Retinal pigment epithelial cell (primary cell): ENCODE results near the gene CDK19.
"Not testable (repeated sequence)": the region's sequence is repeated elsewhere in the genome, so short reads cannot be mapped to it uniquely, and the experiment has no call there.

Experiments used
- DNase-seq: peaks from one replicate; pipeline ENCODE4 v3.0.0-alpha.2; 2010; ENCODE audit warnings: low read depth
- H3K4me3 ChIP-seq: 2 replicates; pipeline ENCODE4 v1.5.1; 2011; ENCODE audit warnings: mild to moderate bottlenecking, low read length, control low read depth, moderate library complexity
- TF ChIP-seq, protein P1 (sequence below): conservative IDR thresholded peaks from 2 replicates; pipeline ENCODE4 v1.5.1; 2011; ENCODE audit warnings: low read depth, low read length, control low read depth, inconsistent platforms

CDK19 gene

DNA sequence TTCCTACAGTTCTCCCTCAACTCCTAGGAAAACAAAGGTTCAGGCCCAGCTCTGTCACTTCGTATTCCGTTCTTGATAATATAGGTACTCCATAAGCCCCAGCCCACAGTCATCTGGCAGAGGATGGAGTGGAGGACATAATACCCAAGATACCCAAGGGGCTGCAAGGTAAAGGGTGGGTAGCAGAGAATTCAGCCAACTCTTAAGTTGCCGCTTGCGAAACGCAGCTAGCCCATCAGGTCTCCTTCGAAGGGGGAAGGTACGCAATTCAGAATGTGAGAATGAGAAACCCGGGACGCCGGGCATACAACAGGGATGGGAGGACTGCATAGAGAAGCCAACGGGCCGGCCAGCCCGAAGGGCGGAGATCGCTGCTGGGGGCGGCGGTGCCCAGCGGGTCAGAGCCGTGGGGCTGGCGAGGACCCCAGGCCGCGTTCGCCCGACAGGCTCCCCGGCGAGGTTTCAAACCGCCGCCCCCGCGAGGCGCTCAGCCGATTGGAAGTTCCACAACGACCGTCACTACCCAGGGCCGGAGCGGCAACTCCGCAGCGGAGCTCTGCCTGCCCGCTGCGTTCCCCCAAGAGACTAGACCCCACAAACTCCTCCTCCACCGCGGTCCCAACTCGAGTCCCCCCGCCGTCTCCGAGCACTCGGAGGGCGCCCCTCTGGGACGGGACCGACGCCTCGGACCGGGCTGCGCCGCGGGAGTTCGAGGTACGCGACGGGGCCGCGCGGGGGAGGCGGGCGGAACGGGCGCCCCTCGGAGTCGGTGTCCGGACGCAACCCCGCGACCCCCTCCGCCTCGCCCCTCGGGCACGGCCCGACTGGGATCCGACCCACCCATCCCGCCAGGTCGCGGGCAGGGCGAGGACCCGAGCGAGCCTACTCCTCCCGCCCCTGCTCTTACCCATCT, 911 bp downstream of the CDK19 start:
- H3K4me3 ChIP-seq: peak overlapping the region; percentile 85
- TF ChIP-seq, protein P1, sequence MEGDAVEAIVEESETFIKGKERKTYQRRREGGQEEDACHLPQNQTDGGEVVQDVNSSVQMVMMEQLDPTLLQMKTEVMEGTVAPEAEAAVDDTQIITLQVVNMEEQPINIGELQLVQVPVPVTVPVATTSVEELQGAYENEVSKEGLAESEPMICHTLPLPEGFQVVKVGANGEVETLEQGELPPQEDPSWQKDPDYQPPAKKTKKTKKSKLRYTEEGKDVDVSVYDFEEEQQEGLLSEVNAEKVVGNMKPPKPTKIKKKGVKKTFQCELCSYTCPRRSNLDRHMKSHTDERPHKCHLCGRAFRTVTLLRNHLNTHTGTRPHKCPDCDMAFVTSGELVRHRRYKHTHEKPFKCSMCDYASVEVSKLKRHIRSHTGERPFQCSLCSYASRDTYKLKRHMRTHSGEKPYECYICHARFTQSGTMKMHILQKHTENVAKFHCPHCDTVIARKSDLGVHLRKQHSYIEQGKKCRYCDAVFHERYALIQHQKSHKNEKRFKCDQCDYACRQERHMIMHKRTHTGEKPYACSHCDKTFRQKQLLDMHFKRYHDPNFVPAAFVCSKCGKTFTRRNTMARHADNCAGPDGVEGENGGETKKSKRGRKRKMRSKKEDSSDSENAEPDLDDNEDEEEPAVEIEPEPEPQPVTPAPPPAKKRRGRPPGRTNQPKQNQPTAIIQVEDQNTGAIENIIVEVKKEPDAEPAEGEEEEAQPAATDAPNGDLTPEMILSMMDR: no peak
- DNase-seq: no peak

GRCh38 chr6:110813338-110814101, 1.7 kb downstream of the CDK19 start:
- DNase-seq: no peak
- TF ChIP-seq, protein P1: no peak
- peak overlapping the region; percentile 85 for H3K4me3 ChIP-seq

- DNase-seq: no peak
- H3K4me3 ChIP-seq: no peak overlapping the region
- TF ChIP-seq, protein P1: no peak
Observed at GRCh38 chr6:110812719-110813118, 2.5 kb downstream of the CDK19 start.

GRCh38 chr6:110810896-110811586, 4.2 kb downstream of the CDK19 start:
- DNase-seq: no peak
- TF ChIP-seq, protein P1: no peak
- H3K4me3 ChIP-seq: no peak overlapping the region

GRCh38 chr6:110809792-110810191, 5.5 kb downstream of the CDK19 start:
- TF ChIP-seq, protein P1: no peak
- DNase-seq: no peak
- no peak overlapping the region for H3K4me3 ChIP-seq

- not testable (repeated sequence) for H3K4me3 ChIP-seq, DNase-seq
Observed at GRCh38 chr6:110802175-110802574, 13.1 kb downstream of the CDK19 start.

DNA sequence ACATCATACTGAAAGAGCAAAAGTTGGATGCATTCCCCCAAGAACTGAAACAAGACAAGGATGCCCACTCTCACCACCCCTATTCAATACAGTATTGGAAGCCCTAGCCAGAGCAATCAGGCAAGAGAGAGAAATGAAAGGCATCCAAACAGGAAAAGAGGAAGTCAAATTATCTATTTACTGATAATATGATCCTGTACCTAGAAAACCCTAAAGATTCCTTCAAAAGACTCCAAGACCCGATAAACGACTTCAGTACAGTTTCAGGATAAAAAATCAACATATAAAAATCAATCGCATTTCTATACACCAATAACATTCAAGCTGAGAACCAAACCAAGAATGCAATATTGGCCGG, 14.5 kb downstream of the CDK19 start:
- H3K4me3 ChIP-seq: no peak overlapping the region
- DNase-seq: no peak
- TF ChIP-seq, protein P1: no peak
